HG03159 (cell line): ENCODE data around the gene CHST8.
"Not testable (repeated sequence)": the region's sequence is repeated elsewhere in the genome, so short reads cannot be mapped to it uniquely, and the experiment has no call there.

Source experiments
- ATAC-seq: cut with Tn5 transposase; IDR thresholded peaks from one replicate; pipeline ENCODE4 v1.9.1; 2021; ENCODE audit warnings: mild to moderate bottlenecking, moderate library complexity; ENCODE audit not compliant: unreplicated experiment

Gene CHST8

DNA sequence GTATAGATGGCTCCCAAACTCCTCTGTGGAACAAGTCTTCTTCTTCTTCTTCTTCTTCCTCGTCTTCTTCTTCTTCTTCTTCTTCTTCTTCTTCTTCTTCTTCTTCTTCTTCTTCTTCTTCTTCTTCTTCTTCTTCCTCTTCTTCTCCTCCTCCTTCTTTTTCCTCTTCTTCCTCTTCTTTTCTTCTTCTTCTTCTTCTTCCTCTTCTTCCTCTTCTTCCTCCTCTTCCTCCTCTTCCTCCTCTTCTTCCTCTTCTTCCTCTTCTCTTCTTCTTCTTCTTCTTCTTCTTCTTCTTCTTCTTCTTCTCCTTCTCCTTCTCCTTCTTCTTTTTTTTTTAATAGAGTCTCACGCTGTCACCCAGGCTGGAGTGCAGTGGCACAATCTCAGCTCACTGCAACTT lies 3.4 kb upstream of the CHST8 start:
- ATAC-seq, result not testable (repeated sequence)

DNA sequence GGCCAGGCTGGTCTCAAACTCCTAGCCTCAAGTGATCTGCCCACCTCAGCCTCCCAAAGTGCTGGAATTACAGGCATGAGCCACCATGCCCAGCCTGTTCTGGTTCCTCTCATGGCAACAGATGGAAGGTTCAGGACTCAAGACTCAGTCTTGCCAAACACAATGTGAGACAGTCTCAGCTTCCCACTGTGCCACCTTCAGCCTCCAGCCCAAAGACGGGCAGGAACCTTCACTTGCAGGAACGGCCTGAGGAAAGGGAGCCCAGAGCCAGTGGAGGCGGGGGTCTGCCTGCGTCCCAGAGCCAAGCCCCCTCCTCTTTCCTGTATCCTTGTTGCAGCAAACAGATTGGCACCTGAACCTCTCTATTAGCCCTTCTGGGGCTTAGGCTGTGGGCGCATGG lies 2.9 kb upstream of the CHST8 start:
- no peak for ATAC-seq

DNA sequence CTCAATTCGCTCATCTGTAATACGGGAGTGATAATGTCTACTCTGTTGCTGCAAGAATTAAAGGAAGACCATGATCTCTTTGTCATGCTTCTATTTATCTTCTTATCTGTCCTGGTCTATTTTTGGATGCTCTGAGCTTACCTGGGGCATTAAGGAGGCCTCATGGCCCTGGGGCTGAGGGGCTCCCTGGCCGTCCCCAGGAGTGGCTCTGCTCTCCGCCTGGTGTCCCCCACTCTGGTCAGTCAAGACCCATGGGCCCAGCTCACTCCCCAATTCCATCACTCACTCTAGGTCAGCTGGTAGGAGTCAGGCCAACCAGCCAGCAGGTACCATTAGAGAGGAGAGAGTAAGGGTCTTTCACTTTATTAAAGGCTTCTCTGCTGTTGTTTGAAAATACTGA lies 1.1 kb upstream of the CHST8 start:
- no peak for ATAC-seq

DNA sequence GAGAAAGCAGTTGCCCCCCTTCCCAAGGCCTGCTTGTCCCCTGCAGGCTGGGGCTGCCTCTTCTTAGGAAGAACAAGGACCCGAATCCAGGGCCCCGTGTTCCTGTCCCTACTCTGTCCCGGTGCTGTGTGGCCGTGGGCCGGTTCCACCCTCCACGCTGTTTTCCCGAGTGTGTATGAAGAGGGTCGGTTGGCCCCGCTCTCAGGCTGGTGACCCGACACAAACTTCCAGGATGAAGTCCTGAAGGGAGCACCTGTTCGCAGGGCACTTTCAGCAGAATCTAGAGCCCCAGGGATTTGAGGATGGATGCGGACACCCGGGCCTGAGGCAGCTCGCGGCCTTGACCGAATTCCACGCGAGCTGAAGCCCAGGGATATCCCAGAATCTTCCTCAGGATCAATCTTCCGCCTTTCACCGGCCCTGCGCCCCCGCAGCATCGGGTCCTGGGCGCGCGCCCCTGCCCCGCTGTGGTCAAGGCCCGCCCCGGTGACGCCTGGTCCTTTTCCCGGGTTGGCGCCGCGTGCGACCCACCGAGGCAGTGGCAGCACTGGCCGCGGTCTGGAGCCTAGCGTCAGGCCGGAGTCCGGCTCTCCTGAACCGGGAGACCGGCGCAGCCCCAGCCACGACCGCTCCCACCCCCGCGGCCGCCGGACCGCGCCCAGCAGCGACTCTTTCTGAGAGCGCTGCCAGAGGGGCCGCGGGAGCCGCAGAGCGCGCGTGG lies 528 bp upstream of the CHST8 start:
- no peak for ATAC-seq

GRCh38 chr19:33622505-33622808 lies 704 bp downstream of the CHST8 start:
- no peak for ATAC-seq

DNA sequence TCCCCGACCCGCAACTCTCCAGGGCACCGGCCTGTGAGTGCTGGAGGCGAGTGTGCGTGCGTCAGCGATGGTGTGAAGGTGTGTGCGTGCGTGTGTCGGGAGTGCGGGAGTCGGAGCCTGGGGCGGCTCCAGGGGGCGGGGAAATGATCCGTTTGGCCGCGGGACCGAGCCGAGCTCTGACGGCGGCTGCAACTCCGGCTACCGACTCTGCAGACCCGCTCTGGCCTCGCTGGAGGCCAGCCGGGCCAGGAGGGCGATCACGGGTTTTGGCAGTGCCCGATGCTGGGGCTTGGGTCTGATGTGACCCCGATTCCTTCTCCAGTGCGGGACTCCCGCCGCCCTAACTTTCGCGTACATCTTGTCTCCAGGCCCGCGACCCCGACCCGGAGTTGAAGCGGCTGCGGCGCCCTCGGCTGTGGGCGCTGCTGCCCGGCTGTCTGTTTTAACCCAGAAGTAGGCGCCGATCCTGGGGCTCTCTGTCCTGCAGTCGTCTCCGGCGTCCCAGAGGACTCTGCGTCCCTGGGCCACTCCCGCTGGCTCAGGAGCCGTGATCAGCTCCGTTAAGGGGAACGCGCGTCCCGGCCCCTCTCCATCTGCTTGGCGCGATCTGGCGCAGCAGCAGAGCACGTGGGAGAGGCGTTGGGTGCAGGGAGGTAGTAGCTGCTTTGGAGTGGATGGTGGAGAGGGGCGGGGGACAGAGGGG lies 1.2 kb downstream of the CHST8 start:
- no peak for ATAC-seq

- no peak for ATAC-seq
Observed at GRCh38 chr19:33624586-33624985, 2.8 kb downstream of the CHST8 start.

- no peak for ATAC-seq
Observed at GRCh38 chr19:33627526-33627925, 5.8 kb downstream of the CHST8 start.

DNA sequence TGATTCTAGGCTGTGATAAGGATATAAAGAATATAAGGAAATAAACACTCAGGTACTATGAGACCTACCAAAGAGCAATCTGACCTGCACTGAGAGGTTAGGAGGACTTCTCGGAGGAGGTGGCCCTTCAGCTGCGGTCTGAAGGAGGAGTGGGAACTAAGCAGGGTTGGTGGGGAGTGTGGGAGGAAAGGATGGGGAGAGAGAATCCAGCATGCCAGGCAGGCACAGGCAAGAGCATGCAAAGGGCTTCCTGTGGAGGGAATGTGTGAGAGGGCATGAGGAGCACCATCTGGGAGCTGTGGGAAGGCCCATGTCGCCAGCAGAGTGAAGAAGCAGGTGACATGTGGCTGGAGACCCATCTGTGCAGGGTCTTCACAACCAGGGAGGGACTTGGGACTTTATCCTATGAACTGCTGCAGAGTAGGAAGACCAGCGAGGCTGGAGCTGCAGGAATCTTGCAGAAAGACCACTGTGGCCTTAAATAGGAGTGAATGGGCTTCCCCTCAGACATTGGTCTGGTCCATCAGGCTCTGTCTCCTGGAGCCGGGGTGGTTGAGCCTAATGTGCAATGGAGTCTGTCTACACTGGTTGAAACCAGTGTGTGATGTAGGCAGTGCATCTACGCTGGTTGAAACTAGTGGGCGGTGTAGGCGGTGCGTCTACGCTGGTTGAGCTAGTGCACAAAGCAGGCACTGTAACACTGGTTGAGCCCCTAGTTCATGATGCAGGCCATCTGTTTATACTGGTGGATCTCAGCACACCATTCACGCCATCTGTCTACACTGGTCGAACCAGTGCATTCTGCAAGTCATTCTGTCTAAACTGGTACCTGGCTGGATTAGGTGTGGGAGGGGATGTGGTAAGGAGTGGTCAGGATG lies 6.4 kb downstream of the CHST8 start:
- no peak for ATAC-seq

GRCh38 chr19:33628921-33629825 lies 7.4 kb downstream of the CHST8 start:
- ATAC-seq, result no peak

DNA sequence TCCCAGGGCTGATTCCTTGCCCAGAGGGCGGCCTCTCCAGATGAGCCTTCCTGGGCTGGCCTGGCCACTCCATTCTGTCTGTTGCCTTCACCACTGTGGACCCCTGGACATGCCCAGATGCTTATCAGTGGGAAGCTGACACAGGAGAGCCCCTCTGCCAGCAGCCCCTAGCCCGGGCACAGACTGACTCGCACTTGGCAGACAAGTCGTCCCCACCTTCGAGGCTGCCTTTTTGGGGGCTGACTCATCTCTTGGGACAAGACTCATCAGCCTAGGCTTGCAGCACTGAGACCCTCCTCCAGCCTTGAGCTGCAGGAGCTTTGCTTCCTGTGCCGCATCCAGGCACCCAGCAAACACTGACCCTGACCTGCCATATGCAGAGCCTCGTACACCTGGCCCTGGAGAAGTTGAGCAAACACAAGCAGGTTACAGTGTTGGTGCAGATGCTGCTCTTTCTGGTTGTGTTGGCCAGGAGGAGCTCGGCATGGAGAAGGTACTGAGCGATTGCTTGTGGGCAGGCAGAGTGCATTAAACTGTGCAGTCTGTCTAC lies 8.1 kb downstream of the CHST8 start:
- no peak for ATAC-seq

DNA sequence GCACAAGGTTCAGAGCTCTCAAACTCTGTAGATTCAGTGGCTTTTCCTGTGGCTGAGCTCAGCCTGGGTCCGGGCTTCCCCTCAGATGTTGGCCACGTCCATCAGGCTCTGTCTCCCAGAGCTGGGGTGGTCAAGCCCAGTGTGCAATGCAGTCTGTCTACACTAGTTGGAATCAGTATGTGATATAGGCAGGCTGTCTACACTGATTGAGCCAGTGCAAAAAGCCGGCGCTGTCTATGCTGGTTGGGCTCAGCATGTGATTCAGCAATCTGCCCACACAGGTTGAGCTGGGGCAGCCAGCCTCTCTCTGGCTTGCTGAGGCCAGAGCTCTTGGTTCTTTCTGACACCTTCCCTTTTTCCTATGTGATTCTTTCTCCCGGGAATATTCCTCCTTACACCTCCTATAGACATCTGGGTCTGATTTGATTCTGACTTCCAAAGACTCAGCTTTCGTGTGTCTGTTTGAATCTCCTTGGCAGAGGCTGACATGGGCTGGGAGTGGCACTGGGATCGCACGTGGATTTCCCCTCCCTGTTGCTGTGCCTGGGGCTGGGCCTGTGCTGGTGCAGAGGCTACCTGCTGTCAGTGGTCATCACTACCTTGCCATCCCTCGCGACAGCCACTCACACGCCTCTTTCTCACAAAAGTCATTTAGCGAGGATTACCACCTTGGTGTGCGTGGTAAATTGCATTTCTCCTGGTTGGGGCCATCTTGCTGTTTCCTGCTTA lies 9.3 kb downstream of the CHST8 start:
- ATAC-seq, result no peak

DNA sequence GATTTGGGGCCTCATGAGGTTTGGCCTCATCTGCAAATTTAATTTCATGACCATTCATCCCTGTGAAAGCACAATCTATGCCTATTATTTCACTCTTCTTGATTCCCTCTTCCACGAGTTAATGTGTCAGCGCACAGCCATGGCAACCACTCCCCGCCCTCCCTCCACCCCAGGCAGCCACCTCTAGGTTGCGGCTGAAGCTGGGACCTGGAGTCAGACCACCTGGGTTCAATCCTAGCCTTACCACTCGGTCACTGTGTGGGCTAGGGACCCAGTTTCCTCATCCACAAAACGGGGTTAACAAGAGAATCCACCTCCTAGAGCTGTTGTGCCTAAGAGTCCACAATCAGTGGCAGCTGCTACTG lies 9.8 kb downstream of the CHST8 start:
- ATAC-seq, result no peak

DNA sequence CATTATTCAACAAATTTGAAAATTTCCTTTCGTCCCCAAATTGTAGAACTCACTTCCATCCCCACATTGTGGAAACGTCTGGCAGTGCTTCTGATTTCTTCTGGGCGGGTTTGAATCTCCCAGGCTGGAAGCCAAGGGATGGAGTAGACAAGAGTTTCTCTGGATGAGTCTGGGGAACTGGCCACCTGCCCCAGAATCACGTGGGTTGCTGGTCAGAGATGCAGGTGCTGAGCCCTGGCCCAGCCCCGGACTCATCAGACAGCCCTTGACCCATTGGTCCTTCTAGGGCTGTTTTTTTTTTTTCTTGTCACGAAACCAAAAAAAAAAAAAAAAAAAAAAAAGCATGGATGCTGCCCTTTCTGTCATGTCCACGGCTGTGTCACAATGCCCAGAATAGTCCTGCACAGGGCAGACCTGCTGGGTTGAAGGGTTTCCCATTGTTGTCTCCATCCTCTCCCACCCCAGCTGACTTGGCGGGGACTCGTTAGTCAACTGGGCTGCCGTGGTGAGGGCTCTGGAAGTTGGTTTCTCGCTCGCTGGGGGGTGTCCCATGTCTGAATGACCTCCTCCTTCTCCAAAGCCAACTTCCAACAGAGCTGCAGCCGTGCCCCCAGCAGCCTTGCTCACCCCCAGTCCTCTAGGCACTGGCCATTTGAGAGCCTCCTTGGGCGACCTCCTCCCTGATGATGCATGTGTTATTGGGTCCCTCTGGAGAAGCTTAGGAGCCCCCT lies 12.8 kb downstream of the CHST8 start:
- ATAC-seq, result no peak

DNA sequence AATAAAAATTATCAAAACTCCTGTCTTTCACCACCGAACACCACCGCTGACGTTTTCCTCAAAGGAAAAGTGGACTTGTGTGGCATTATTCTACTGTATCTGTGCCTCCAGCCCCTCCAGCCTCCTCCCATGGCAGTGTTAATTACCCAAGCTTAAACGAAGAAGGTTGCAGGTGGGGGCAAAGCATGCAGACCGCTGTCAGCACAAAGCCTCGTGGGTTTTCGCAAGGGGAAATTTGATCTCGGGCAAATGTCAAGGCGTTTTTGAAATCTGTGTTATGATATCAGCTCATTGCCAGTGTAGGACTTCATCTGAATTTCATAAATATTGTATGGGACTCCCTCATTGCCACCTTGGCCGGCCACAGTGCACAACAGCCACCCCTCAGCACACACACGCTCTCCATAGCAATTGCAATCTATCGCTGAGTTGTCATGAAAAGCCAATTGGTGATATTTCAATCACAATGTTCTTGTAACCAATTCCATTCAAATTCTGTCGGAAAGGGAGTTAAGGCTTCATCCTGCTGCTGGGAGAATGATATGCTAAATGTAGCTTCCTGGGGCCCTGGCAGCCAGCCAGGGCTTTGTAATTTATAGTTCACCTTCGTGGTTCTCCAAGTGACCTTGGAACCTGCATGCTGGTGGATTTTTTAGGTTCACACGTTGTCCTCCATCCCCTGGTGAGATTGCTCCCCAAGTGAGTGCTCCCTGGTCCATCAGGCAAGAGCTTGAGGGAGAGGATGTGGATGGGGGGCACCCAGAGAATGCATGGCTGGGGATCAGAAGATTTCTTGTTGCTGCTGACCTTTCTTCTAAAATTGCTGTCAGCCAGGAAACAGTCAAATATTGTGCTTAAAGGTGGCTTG lies 16.6 kb downstream of the CHST8 start:
- no peak for ATAC-seq

- ATAC-seq, result no peak
Observed at GRCh38 chr19:33639035-33639681, 17.4 kb downstream of the CHST8 start.

DNA sequence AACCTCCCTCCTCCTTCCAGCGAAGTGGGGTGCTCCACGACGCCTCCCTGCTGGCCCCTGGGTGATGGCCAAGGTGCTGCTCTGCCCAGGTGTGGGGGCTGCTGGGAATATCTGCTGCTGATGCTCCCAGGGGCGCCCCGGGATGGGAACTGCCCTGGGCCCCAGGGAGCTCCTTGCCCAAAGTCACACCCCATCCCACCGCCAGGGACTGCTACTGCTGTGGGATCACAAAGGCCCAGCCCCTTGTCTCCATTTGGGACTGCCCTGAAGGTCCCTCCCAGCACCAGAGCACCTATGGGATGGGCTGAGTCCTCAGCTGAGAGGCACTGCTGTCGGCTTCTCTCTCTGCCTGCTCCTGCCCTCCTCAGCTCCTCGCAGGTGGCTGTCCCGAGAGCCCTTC lies 19.0 kb downstream of the CHST8 start:
- ATAC-seq, result no peak

DNA sequence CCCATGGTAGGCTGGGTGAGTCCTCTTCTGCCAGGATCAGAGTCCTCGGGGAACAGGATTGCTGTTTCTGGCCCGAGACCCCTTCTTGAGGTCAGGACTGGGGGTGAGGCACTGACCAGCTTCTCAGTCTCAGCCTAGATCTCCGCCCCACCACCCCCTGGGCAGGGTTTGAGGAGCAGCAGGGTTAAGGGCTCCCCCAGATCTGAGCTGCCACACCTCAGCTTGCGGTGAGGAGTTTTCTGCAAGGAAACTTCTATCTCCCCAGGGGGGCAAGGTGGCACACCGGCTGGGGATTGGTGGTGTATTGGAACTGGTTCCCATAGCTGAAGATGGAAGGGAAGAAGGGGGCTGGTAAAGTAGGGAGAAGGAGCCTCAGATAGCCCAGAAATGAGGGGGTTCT lies 19.5 kb downstream of the CHST8 start:
- no peak for ATAC-seq
